ENCODE measurements around the gene RASGEF1C.

DNA sequence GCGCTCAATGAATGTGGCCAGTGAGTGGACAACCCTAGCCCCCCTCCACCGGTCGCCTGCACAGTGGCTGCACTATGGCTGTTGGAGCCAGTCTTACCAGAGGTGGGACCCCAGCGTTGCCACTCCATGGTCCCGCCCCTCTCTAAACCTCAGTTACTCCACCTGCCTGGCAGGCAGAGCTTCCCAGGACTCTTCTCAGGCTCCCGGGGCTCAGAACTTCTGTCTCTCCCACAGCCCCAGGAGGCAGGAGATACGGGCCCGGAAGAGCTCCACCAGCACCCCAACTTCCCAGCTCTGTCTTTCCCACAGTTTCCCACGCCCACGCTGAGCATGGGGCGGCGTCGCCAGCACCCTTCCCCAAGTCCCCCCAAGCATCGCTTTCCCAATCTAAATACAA is 975 bp downstream of the RASGEF1C start:
- TF ChIP-seq, protein P1, sequence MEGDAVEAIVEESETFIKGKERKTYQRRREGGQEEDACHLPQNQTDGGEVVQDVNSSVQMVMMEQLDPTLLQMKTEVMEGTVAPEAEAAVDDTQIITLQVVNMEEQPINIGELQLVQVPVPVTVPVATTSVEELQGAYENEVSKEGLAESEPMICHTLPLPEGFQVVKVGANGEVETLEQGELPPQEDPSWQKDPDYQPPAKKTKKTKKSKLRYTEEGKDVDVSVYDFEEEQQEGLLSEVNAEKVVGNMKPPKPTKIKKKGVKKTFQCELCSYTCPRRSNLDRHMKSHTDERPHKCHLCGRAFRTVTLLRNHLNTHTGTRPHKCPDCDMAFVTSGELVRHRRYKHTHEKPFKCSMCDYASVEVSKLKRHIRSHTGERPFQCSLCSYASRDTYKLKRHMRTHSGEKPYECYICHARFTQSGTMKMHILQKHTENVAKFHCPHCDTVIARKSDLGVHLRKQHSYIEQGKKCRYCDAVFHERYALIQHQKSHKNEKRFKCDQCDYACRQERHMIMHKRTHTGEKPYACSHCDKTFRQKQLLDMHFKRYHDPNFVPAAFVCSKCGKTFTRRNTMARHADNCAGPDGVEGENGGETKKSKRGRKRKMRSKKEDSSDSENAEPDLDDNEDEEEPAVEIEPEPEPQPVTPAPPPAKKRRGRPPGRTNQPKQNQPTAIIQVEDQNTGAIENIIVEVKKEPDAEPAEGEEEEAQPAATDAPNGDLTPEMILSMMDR (IDR thresholded peaks at IDR 0.05 in 8 of 11, conservative IDR thresholded peaks at IDR 0.05 in 3 of 11) = no peak
- TF ChIP-seq POLR2A (IDR thresholded peaks at IDR 0.05) = no peak
